ENCODE measurements around the gene ATP2C1. TPM values are rescaled to one million over a fixed set of nuclear protein-coding genes. Genes with fewer than 3 reads are reported as not detected.

The ATP2C1 gene
- total and polyA plus RNA-seq, 2 experiments from 2014 or later = 31.5 to 99.4 TPM

DNA sequence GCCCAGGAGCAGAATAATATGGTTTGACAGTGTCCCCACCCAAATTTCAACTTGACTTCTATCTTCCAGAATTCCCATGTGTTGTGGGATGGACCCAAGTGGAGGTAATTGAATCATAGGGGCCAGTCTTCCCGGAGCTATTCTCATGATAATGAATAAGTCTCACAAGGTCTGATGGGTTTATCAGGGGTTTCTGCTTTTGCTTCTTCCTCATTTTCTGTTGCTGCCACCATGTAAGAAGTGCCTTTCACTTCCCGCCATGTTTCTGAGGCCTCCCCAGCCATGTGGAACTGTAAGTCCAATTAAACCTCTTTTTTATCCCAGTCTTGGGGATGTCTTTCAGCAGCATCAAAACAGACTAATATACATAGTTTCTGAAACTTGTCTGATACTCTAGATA lies 28.4 kb upstream of the ATP2C1 start:
- Histone ChIP-seq H3K4me2 (no peak overlapping the region), H3K27me3 (peaks cover 2% of the 10 kb centered on the region), H3K4me1 (ENCODE audit: insufficient read depth) (no peaks in the 10 kb centered on the region), H3K4me3 (no peak overlapping the region), H3K27ac (no peak overlapping the region), H3K79me2 (no peaks in the 10 kb centered on the region), H4K20me1 (ENCODE audit: insufficient read depth, poor library complexity, severe bottlenecking) (no peaks in the 10 kb centered on the region), H2AFZ (no peak overlapping the region), H3K36me3 (replicated peaks; ENCODE audit: insufficient read depth, low read depth) (no peaks in the 10 kb centered on the region), H3K9me3 (ENCODE audit: low read depth) (peaks cover 5% of the 10 kb centered on the region), H3K9me2 (replicated peaks; ENCODE audit: insufficient read depth) (no peaks in the 10 kb centered on the region)
- 97% methylated on average over 2 of the region's 2 CpGs for WGBS (ENCODE audit: low lambda C conversion rate, missing lambda C conversion rate)
- TF ChIP-seq EZH2 (IDR thresholded peaks at IDR 0.05; ENCODE audit: borderline replicate concordance) (no peak), EZH2phosphoT487 (IDR thresholded peaks at IDR 0.05; ENCODE audit: low read depth, severe bottlenecking, unreplicated experiment) (no peak)
- TF ChIP-seq, protein P1, sequence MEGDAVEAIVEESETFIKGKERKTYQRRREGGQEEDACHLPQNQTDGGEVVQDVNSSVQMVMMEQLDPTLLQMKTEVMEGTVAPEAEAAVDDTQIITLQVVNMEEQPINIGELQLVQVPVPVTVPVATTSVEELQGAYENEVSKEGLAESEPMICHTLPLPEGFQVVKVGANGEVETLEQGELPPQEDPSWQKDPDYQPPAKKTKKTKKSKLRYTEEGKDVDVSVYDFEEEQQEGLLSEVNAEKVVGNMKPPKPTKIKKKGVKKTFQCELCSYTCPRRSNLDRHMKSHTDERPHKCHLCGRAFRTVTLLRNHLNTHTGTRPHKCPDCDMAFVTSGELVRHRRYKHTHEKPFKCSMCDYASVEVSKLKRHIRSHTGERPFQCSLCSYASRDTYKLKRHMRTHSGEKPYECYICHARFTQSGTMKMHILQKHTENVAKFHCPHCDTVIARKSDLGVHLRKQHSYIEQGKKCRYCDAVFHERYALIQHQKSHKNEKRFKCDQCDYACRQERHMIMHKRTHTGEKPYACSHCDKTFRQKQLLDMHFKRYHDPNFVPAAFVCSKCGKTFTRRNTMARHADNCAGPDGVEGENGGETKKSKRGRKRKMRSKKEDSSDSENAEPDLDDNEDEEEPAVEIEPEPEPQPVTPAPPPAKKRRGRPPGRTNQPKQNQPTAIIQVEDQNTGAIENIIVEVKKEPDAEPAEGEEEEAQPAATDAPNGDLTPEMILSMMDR (IDR thresholded peaks at IDR 0.05; ENCODE audit: poor library complexity) = no peak
- DNase-seq (ENCODE audit: low spot score) = no peak

DNA sequence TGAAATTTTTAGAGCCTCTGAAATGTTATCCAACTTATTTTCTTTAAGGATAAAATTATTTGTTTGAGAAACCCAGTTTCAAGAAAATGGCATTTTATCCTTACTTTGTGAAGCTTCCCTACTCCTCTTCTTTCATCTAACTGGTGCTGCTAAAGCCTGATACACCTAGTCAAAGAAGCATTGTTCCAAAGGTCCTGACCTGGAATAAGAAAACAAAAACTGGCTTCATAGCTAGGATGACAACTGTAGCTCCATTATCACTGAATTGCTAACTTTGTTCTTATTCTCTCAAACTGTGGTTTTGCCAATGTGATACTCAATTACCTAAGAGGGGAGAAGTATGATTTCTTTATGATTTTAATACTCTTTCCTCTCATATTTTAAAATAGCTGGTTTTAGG lies 27.6 kb upstream of the ATP2C1 start:
- TF ChIP-seq, protein P1 (IDR thresholded peaks at IDR 0.05; ENCODE audit: poor library complexity) = no peak
- TF ChIP-seq EZH2 (IDR thresholded peaks at IDR 0.05; ENCODE audit: borderline replicate concordance) = no peak
- TF ChIP-seq EZH2phosphoT487 (IDR thresholded peaks at IDR 0.05; ENCODE audit: low read depth, severe bottlenecking, unreplicated experiment) = no peak
- Histone ChIP-seq H3K27me3 (no peaks in the 10 kb centered on the region), H3K4me2 (no peak overlapping the region), H4K20me1 (ENCODE audit: insufficient read depth, poor library complexity, severe bottlenecking) (no peaks in the 10 kb centered on the region), H3K9me3 (ENCODE audit: low read depth) (peaks cover 5% of the 10 kb centered on the region), H2AFZ (no peak overlapping the region), H3K4me3 (no peak overlapping the region), H3K4me1 (ENCODE audit: insufficient read depth) (no peaks in the 10 kb centered on the region), H3K36me3 (replicated peaks; ENCODE audit: insufficient read depth, low read depth) (no peaks in the 10 kb centered on the region), H3K27ac (no peak overlapping the region), H3K9me2 (replicated peaks; ENCODE audit: insufficient read depth) (no peaks in the 10 kb centered on the region), H3K79me2 (no peaks in the 10 kb centered on the region)
- no peak for DNase-seq (ENCODE audit: low spot score)

DNA sequence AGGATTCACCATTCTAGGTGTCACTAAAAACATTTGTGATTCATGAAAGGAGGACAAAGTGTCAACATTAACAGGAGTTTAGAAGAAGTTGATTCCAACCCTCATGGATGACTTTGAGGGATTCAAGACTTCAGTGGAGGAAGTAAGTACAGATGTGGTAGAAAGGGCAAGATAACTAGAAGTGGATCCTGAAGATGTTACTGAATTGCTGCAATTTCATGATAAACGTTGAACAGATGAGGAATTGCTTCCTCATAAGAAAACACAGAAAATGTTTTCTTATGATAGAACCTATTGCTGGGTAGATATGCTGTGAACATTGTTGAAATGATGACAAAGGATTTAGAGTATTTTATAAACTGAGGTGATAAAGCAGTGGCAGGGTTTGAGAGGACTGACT lies 23.5 kb upstream of the ATP2C1 start:
- Histone ChIP-seq H2AFZ (no peak overlapping the region), H3K4me3 (no peak overlapping the region), H3K79me2 (no peaks in the 10 kb centered on the region), H3K9me3 (ENCODE audit: low read depth) (peaks cover 5% of the 10 kb centered on the region), H3K4me2 (no peak overlapping the region), H3K36me3 (replicated peaks; ENCODE audit: insufficient read depth, low read depth) (no peaks in the 10 kb centered on the region), H3K27me3 (no peaks in the 10 kb centered on the region), H3K9me2 (replicated peaks; ENCODE audit: insufficient read depth) (no peaks in the 10 kb centered on the region), H3K4me1 (ENCODE audit: insufficient read depth) (no peaks in the 10 kb centered on the region), H3K27ac (no peak overlapping the region), H4K20me1 (ENCODE audit: insufficient read depth, poor library complexity, severe bottlenecking) (no peaks in the 10 kb centered on the region)
- WGBS (ENCODE audit: low lambda C conversion rate, missing lambda C conversion rate) = 88% methylated on average over 1 of the region's 1 CpG
- DNase-seq (ENCODE audit: low spot score) = no peak
- TF ChIP-seq EZH2 (IDR thresholded peaks at IDR 0.05; ENCODE audit: borderline replicate concordance) = no peak
- TF ChIP-seq, protein P1 (IDR thresholded peaks at IDR 0.05; ENCODE audit: poor library complexity) = no peak
- TF ChIP-seq EZH2phosphoT487 (IDR thresholded peaks at IDR 0.05; ENCODE audit: low read depth, severe bottlenecking, unreplicated experiment) = no peak

DNA sequence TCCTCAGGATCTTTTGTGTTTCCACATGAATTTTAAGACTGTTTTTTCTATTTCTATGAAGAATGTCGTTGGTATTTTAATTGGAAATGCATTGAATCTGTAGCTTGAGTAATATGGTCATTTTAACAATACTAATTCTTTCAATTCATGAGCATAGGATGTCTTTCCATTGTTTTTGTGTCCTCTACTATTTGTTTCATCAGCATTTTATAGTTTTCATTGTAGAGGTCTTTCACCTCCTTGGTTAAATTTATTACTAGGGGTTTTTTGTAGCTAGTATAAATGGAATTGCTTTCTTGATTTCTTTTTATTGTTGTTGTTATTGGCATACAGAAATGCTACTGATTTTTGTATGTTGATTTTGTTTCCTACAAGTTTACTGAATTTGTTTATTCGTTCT lies 17.3 kb upstream of the ATP2C1 start:
- Histone ChIP-seq H3K27ac (no peak overlapping the region), H3K4me2 (no peak overlapping the region), H3K27me3 (no peaks in the 10 kb centered on the region), H3K4me1 (ENCODE audit: insufficient read depth) (no peaks in the 10 kb centered on the region), H3K9me2 (replicated peaks; ENCODE audit: insufficient read depth) (no peaks in the 10 kb centered on the region), H3K9me3 (ENCODE audit: low read depth) (peaks cover 6% of the 10 kb centered on the region), H3K36me3 (replicated peaks; ENCODE audit: insufficient read depth, low read depth) (no peaks in the 10 kb centered on the region), H4K20me1 (ENCODE audit: insufficient read depth, poor library complexity, severe bottlenecking) (no peaks in the 10 kb centered on the region), H2AFZ (no peak overlapping the region), H3K4me3 (no peak overlapping the region), H3K79me2 (no peaks in the 10 kb centered on the region)
- no peak for DNase-seq (ENCODE audit: low spot score)
- TF ChIP-seq, protein P1 (IDR thresholded peaks at IDR 0.05; ENCODE audit: poor library complexity) = no peak
- no peak for TF ChIP-seq EZH2phosphoT487 (IDR thresholded peaks at IDR 0.05; ENCODE audit: low read depth, severe bottlenecking, unreplicated experiment)
- no peak for TF ChIP-seq EZH2 (IDR thresholded peaks at IDR 0.05; ENCODE audit: borderline replicate concordance)
- WGBS (ENCODE audit: low lambda C conversion rate, missing lambda C conversion rate) = 71% methylated on average over 2 of the region's 2 CpGs

Data from hepatocyte (in vitro differentiated cells).